Transverse colon (tissue), 4 donors: Measurements from ENCODE around the gene ATP6V0D1. TPM values are rescaled to one million over a fixed set of nuclear protein-coding genes. Genes with fewer than 3 reads are reported as not detected.
A peak's percentile ranks its signal among the peaks of the same experiment; 100 is the strongest.

Source experiments
- DNase-seq: peaks from one replicate; pipeline ENCODE4 v3.0.0-alpha.2; 2019
- H3K27ac ChIP-seq, 4 donors: fragments of 200-600 bp; sonication (generic); 2 replicates each; pipeline ENCODE4 v1.5.1; 2016 to 2018; ENCODE audit warnings: inconsistent platforms in 4 of 4
- H3K27me3 ChIP-seq: fragments of 200-600 bp; sonication (generic); 2 replicates; pipeline ENCODE4 v1.5.1; 2017; ENCODE audit warnings: inconsistent platforms
- H3K36me3 ChIP-seq, 4 donors: fragments of 200-600 bp; sonication (generic); 2 replicates each; pipeline ENCODE4 v1.5.1; 2017 to 2019; ENCODE audit warnings: inconsistent platforms in 4 of 4
- H3K4me1 ChIP-seq, 4 donors: fragments of 200-600 bp; sonication (generic); 2 replicates each; pipeline ENCODE4 v1.5.1; 2017 to 2020; ENCODE audit warnings: inconsistent platforms in 4 of 4
- H3K4me3 ChIP-seq, 4 donors: fragments of 200-600 bp; sonication (generic); 1 replicate in 1 of 4; 2 replicates in 3 of 4; pipeline versions ENCODE4 v1.5.1 to v1.6.1; 2017 to 2019; ENCODE audit warnings: inconsistent platforms in 4 of 4
- H3K9me3 ChIP-seq, 2 donors: fragments of 200-600 bp; sonication (generic); 2 replicates each; pipeline ENCODE4 v1.5.1; 2017 to 2019; ENCODE audit warnings: inconsistent platforms in 2 of 2
- CTCF ChIP-seq, 5 experiments: fragments of 200-600 bp in 3 of 5; fragments of 450-650 bp in 2 of 5; sonication (generic) in 3 of 5; IDR thresholded peaks; 1 replicate in 2 of 5; 2 replicates in 3 of 5; pipeline ENCODE4 v1.5.1; 2016 to 2017; ENCODE audit warnings: antibody characterized with exemption in 5 of 5, inconsistent platforms in 3 of 5, mild to moderate bottlenecking in 2 of 5, moderate library complexity in 1 of 5
- EP300 ChIP-seq: sonication (generic); formaldehyde crosslinking; IDR thresholded peaks from one replicate; pipeline ENCODE4 v1.6.1; 2017; ENCODE audit warnings: antibody characterized with exemption, low read depth
- POLR2A ChIP-seq: fragments of 450-650 bp; IDR thresholded peaks from one replicate; pipeline ENCODE4 v1.6.1; 2016; ENCODE audit warnings: antibody characterized with exemption, mild to moderate bottlenecking, moderate library complexity
- POLR2AphosphoS5 ChIP-seq, 3 donors: sonication (generic); formaldehyde crosslinking; IDR thresholded peaks; one replicate each; pipeline ENCODE4 v1.6.1; 2016; ENCODE audit warnings: antibody characterized with exemption in 3 of 3
- WGBS, 2 donors: methylation state at CpG; one replicate each; pipeline ENCODE4 v1.1.5; 2018; ENCODE audit warnings: low coverage in 1 of 2; 5-methylcytosine and 5-hydroxymethylcytosine counted together
- in situ Hi-C, 4 donors: fragments of 200-750 bp; cut with MboI; loops; one replicate each; pipeline versions ENCODE4 v1.15.0 to v1.15.1; 2017; ENCODE audit warnings: low sequenced_read_pairs in 3 of 4, low pct_ligation_motif_present in 1 of 4, low pct_unique_long_range_greater_than_20kb in 1 of 4
- intact Hi-C: fragments of 100-400 bp; cut with DNase I; formaldehyde crosslinking; loops from one replicate; pipeline ENCODE4 v1.15.1; 2023; ENCODE audit warnings: low total_unique reads
- total RNA-seq, 4 donors: library from RNA; depleted of rRNA; stranded (reverse); fragments of >200 nt; gene quantifications; one replicate each; pipeline ENCODE4 v1.1.0, GENCODE V29; 2016

ATP6V0D1 gene
- total RNA-seq, 4 donors from 2014 or later, result 218 to 457 (median 386) TPM

GRCh38 chr16:67398546-67399217, 82.3 kb downstream of the ATP6V0D1 start:
- H3K36me3 ChIP-seq, result no peaks in the 10 kb centered on the region
- no peak overlapping the region for H3K27ac ChIP-seq
- 90% methylated on average over 19 of the region's 19 CpGs; no CpG with 5 or more reads in 1 of the 2 donors for WGBS, 2 donors
- intact Hi-C loops, result loop anchor here (5.0 kb wide), 1 partner anchor 116 kb away; no protein-coding TSS in a partner anchor
- H3K27me3 ChIP-seq, result no peaks in the 10 kb centered on the region
- H3K4me3 ChIP-seq, result no peak overlapping the region
- in situ Hi-C loops, result loop anchor here in 2 of 4 donors (25.0 kb wide), 2 partner anchors 111 to 436 kb away; partner anchors contain the start of genes CES3 (in 1 of the 2) and PLEKHG4 (in 1 of the 2)
- no peaks in the 10 kb centered on the region for H3K9me3 ChIP-seq
- no peak for DNase-seq
- TF ChIP-seq CTCF (IDR thresholded peaks at IDR 0.05) (no peak), POLR2A (no peak), POLR2AphosphoS5 (IDR thresholded peaks at IDR 0.05) (no peak), EP300 (no peak)
- peaks cover 24 to 48% (median 34%) of the 10 kb centered on the region in 4 donors for H3K4me1 ChIP-seq

- no peak for DNase-seq
- Histone ChIP-seq H3K27me3 (no peaks in the 10 kb centered on the region), H3K27ac (peak overlapping the region in 1 of 4 donors; percentile 77), H3K9me3 (no peaks in the 10 kb centered on the region), H3K4me1 (peaks cover 26 to 52% (median 40%) of the 10 kb centered on the region in 4 donors), H3K4me3 (no peak overlapping the region), H3K36me3 (no peaks in the 10 kb centered on the region)
- intact Hi-C loops, result loop anchor here (5.0 kb wide), 1 partner anchor 116 kb away; no protein-coding TSS in a partner anchor
- 80 to 88% methylated on average over 3 to 20 of the region's 22 CpGs for WGBS, 2 donors
- in situ Hi-C loops, result loop anchor here in 2 of 4 donors (25.0 kb wide), 2 partner anchors 111 to 436 kb away; partner anchors contain the start of genes CES3 (in 1 of the 2) and PLEKHG4 (in 1 of the 2)
- no peak for TF ChIP-seq POLR2AphosphoS5 (IDR thresholded peaks at IDR 0.05)
- TF ChIP-seq POLR2A, result no peak
- TF ChIP-seq CTCF (IDR thresholded peaks at IDR 0.05), result no peak
- no peak for TF ChIP-seq EP300
Observed at GRCh38 chr16:67397812-67398545, 83.0 kb downstream of the ATP6V0D1 start.

GRCh38 chr16:67397036-67397801, 83.7 kb downstream of the ATP6V0D1 start:
- no peak for DNase-seq
- Histone ChIP-seq H3K27ac (peak overlapping the region; percentile 52 to 85 (median 76)), H3K4me1 (peaks cover 31 to 60% (median 44%) of the 10 kb centered on the region in 4 donors), H3K36me3 (no peaks in the 10 kb centered on the region), H3K27me3 (no peaks in the 10 kb centered on the region), H3K4me3 (no peak overlapping the region), H3K9me3 (no peaks in the 10 kb centered on the region)
- intact Hi-C loops, result loop anchor here (5.0 kb wide), 1 partner anchor 115 kb away; no protein-coding TSS in a partner anchor
- TF ChIP-seq POLR2A (no peak), EP300 (no peak), CTCF (IDR thresholded peaks at IDR 0.05) (no peak), POLR2AphosphoS5 (IDR thresholded peaks at IDR 0.05) (no peak)
- 60 to 77% methylated on average over 1 to 10 of the region's 15 CpGs for WGBS, 2 donors
- in situ Hi-C loops, result loop anchor here in 2 of 4 donors (25.0 kb wide), 2 partner anchors 110 to 435 kb away; partner anchors contain the start of genes CES3 (in 1 of the 2) and PLEKHG4 (in 1 of the 2)
